AG04450 (cell line): ENCODE measurements around the gene HOXA4. TPM values are rescaled to one million over a fixed set of nuclear protein-coding genes. Genes with fewer than 3 reads are reported as not detected.

Source experiments
- CTCF ChIA-PET: fragments of 300-600, 350-600 bp; formaldehyde crosslinking; extraction: SDS; loops from one replicate; lab custom pipeline; 2022; ENCODE audit warnings: antibody characterized with exemption, inconsistent platforms; lab: Charles Lee
- POLR2A ChIA-PET: fragments of 350-600 bp; formaldehyde crosslinking; extraction: SDS; loops from one replicate; lab custom pipeline; 2021; ENCODE audit warnings: antibody characterized with exemption, inconsistent platforms; lab: Yijun Ruan, JAX
- DNase-seq: peaks from one replicate; pipeline ENCODE4 v3.0.0-alpha.2; 2011; ENCODE audit warnings: low read depth, low spot score
- H3K27ac ChIP-seq: one replicate; pipeline ENCODE4 v1.5.1; 2012; ENCODE audit warnings: low read depth, low read length, control low read depth
- H3K27me3 ChIP-seq: one replicate; pipeline ENCODE4 v1.6.0; 2012; ENCODE audit warnings: low read length; ENCODE audit not compliant: control insufficient read depth, insufficient read depth
- H3K4me3 ChIP-seq: 2 replicates; pipeline ENCODE4 v1.5.1; 2011; ENCODE audit warnings: mild to moderate bottlenecking, low read depth, low read length, control low read depth
- H3K9me3 ChIP-seq: 2 replicates; pipeline ENCODE4 v1.5.1; 2012; ENCODE audit warnings: low read length; ENCODE audit not compliant: control insufficient read depth, insufficient read depth
- CTCF ChIP-seq: IDR thresholded peaks from 2 replicates; pipeline ENCODE4 v1.5.1; 2011; ENCODE audit warnings: low read depth, low read length, control low read depth, inconsistent platforms
- polyA plus RNA-seq: library from polyadenylated mRNA; depleted of rRNA; stranded (reverse); fragments of >200 nt; gene quantifications from 2 replicates; pipeline ENCODE4 v1.2.3, GENCODE V29; 2011

The HOXA4 gene
- polyA plus RNA-seq, 1 experiment = 5.8 TPM

GRCh38 chr7:27101171-27101956 lies 29.2 kb downstream of the HOXA4 start:
- peak overlapping the region; percentile 93 for H3K27ac ChIP-seq
- CTCF ChIA-PET = interaction anchor here (1.2 to 5.6 kb wide), 4 partner anchors 33 to 420 kb away, joined by 3 to 28 read pairs (median 14); partner anchors contain the start of gene HOXA5
- peaks cover 4% of the 10 kb centered on the region; the same call in 1 of the 2 replicates for H3K9me3 ChIP-seq
- no peak for DNase-seq
- POLR2A ChIA-PET = interaction anchor here (1.0 to 1.4 kb wide), 3 partner anchors 10 to 14 kb away, joined by 3 to 13 read pairs (median 5); no protein-coding TSS in a partner anchor
- no peak for TF ChIP-seq CTCF
- no peaks in the 10 kb centered on the region for H3K27me3 ChIP-seq
- H3K4me3 ChIP-seq = peak overlapping the region; percentile 70

GRCh38 chr7:27100694-27101170 lies 29.8 kb downstream of the HOXA4 start:
- ChIA-PET CTCF (interaction anchor here (0.6 to 5.6 kb wide), 7 partner anchors 17 to 903 kb away, joined by 3 to 28 read pairs (median 4); partner anchors contain the start of gene HOXA5), POLR2A (interaction anchor here (1.0 to 1.7 kb wide), 4 partner anchors 10 to 43 kb away, joined by 3 to 13 read pairs (median 4); partner anchors contain the start of gene HOXA5)
- DNase-seq = no peak
- Histone ChIP-seq H3K27me3 (no peaks in the 10 kb centered on the region), H3K9me3 (peaks cover 4% of the 10 kb centered on the region; the same call in 1 of the 2 replicates), H3K4me3 (peak overlapping the region; percentile 70), H3K27ac (peak overlapping the region; percentile 93)
- 0 out of 2 replicates have a peak, but pooled peaks have one; percentile 3 for TF ChIP-seq CTCF

- no peak for DNase-seq
- CTCF ChIA-PET = interaction anchor here (0.6 to 5.6 kb wide), 14 partner anchors 18 to 902 kb away, joined by 3 to 28 read pairs (median 4); partner anchors contain the start of gene HOXA5
- no peaks in the 10 kb centered on the region for H3K27me3 ChIP-seq
- POLR2A ChIA-PET = interaction anchor here (0.7 to 4.0 kb wide), 7 partner anchors 9 to 53 kb away, joined by 3 to 42 read pairs (median 11); partner anchors contain the start of genes HOXA3 and HOXA5
- peak overlapping the region; percentile 94 for H3K27ac ChIP-seq
- TF ChIP-seq CTCF = no peak
- H3K4me3 ChIP-seq = peak overlapping the region; percentile 91
- peaks cover 4% of the 10 kb centered on the region; the same call in 1 of the 2 replicates for H3K9me3 ChIP-seq
These were observed 30.8 kb downstream of the HOXA4 start for GRCh38 chr7:27099453-27100370.

GRCh38 chr7:27098578-27099451 lies 31.7 kb downstream of the HOXA4 start:
- TF ChIP-seq CTCF = no peak

More at GRCh38 chr7:27098578-27099451, 31.7 kb downstream of the HOXA4 start:
- CTCF ChIA-PET = interaction anchor here (0.6 to 5.6 kb wide), 15 partner anchors 10 to 730 kb away, joined by 3 to 28 read pairs (median 4); partner anchors contain the start of gene HOXA5
- POLR2A ChIA-PET = interaction anchor here (0.5 to 4.0 kb wide), 13 partner anchors 10 to 1242 kb away, joined by 3 to 42 read pairs (median 4); partner anchors contain the start of genes HOXA3 and HOXA5
- Histone ChIP-seq H3K27ac (peak overlapping the region; percentile 94), H3K4me3 (peak overlapping the region; percentile 91), H3K9me3 (peaks cover 4% of the 10 kb centered on the region; the same call in 1 of the 2 replicates), H3K27me3 (no peaks in the 10 kb centered on the region)
- no peak for DNase-seq
